NOMO-1 treated with DMSO at 0.1 percent for 48 hours (cell line): ENCODE results near the gene CSRNP3.
A peak's percentile ranks its signal among the peaks of the same experiment; 100 is the strongest.

Source experiments
- DNase-seq: peaks from one replicate; lab custom pipeline; 2025; ENCODE audit not compliant: unreplicated experiment; lab: John Stamatoyannopoulos, UW

The CSRNP3 gene

DNA sequence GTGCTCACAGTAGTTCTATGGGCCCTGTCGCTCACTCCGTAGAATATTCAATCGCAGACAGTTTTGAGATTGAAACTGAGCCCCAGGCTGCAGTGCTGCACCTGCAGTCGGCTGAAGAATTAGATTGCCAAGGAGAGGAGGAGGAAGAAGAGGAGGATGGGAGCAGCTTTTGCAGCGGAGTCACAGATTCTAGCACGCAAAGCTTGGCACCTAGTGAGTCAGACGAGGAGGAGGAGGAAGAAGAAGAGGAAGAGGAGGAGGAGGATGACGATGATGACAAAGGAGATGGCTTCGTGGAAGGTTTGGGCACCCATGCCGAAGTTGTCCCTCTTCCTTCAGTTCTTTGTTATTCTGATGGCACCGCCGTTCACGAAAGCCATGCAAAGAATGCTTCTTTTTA, 209.4 kb downstream of the CSRNP3 start:
- DNase-seq: no peak

DNA sequence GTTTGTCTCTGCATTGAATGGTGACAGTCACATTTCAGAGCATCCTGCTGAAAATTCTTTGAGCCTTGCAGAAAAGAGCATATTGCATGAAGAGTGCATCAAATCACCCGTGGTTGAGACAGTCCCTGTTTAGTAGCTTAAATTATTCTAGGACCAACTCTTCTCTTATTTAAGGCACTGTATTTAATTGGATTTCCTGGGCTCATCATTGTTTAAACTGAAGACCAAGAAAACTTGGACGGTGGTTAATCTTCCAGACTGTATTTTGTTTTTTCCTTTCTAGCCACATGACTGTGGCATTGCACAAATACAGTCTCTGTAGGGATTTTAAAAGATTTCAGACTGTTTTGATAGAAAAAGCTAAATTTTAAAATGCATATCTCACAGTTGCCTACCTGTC, 210.1 kb downstream of the CSRNP3 start:
- DNase-seq: no peak

DNA sequence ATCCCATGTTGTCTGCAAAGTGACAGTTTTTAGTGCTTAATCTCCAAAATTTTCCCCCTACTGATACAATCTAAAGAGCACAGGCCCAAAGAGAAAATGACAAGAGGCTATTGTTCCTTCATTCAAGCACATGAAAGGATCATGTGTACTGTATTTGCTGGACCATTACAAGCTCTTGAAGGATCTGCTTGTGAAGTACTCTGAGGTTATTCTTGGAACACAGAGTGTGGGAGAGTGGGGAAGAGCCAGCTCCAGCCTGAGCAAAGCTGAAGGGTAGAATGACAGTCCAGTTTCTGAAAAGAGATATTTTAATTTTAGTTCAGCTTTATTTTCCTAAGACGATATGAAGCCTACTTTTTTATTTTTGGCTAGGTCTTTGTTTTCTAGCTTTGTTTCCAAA, 212.3 kb downstream of the CSRNP3 start:
- DNase-seq: no peak

DNA sequence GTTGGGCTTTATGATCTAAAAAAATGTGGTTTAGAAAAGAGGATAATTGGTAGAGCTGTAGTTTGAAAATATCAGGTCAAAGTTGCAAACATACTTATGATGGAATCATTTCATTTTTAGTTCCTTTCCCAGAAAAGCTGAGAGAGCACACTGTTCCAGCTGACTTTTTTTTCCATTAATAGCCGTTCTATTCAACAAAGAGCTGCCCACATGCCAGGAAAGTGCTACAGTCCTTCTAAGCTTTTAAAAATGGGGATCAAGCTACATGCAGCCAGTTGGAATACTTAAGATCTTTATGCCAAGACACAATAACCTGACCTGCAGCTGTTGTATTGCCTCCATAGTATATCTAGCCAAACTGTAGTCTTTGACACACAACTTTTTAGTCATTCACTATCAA, 213.0 kb downstream of the CSRNP3 start:
- no peak for DNase-seq

DNA sequence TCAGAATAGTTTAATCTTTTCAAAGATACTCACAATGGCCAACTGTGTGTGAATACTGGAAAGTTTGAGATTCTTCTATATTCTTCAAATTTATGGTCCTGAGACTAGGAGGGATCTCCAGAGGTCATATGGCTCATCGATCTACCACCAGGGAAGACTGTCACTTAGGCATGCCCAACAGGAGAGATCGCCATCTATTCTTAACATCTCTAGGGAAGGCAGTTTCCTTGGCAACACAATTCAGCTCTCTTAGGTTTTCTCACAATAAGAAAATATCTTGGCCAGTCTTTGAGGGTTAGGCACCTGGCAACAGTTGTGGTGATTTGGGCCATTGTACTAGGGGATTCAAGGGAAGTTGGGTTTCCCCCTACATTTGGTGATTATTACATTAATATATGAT, 217.3 kb downstream of the CSRNP3 start:
- no peak for DNase-seq

DNA sequence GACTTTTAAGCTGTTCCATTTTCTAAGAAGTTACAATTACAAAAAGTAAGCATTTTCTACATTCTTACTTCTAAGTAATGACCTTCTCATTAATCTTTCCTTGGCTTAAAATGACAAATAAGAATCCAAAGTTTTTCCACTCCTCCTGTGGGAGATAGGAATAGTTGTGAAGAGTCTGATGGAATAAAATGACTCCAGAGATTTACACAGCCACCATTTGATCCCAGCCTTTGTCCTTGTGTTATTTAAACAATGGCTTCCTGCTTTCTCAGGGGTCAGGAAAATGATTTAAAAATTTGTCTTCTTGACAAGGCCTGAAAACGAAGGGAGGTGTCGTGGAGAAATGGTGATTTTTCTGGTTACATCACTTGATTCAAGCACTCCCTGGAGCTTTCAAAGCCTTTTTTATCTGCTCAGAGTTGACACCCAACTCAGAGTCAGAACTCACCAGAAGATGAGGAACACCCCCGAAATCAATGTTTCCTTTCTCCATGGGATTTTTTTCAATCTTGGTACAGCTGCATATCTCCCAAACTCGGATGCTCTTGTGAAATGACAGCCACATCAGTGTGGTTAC, 218.0 kb downstream of the CSRNP3 start:
- no peak for DNase-seq

DNA sequence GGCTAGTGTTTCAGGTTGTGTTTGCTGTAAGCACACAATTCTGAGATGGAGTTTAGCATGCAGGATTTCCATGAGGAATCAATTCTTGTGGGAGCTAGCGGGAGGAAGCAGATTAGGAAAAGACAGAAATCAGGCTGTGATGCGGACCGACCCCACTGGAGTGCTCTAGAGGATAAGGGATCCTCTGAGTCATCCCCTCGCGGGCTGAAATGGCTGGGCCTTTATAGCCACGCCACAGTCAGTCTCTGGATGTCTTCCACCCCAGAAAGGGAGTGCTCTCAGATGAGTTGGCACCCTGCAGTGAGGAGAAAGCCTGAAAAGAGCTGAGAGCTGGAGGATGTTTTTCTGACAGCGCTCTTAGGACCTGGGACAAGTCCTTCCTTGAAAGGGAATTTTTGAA, 222.1 kb downstream of the CSRNP3 start:
- DNase-seq: no peak

DNA sequence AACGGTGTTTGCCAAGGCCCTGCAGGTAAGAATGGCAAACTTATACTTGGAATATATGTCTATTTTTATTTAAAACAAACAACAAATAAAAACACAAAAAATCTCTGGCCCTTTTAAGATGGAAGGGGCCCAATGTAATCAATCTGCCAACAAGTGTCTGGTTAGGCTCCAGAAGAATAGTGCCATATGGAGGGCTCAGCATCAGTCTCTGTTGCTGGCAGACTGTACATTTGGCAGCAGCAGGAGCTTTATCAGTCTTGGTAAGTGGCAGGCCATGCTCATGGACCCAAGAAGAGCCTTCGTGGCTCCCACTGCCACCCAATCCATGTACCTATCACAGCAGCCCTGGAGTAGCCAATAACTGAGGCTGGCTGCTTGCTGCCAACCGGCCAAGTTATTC, 223.4 kb downstream of the CSRNP3 start:
- no peak for DNase-seq

DNA sequence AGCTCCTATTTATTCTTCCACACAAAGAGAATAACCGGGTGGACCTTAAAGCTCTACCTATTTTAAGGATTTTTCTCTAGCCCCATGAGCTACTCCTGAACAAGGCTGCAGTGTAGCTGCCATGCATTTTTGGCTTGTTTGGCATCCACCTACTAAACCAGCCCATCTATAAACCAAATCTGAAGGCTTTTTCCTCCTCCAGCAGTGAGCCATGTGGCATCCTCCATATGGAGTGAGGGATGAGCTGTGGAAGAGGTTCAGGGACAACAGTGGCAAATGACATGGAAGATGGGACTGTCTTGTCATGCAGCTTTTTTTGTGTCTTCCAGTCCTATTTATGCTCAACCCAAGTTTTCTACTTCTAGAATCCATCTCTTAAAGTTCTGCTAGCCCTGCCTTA, 224.3 kb downstream of the CSRNP3 start:
- DNase-seq: no peak

DNA sequence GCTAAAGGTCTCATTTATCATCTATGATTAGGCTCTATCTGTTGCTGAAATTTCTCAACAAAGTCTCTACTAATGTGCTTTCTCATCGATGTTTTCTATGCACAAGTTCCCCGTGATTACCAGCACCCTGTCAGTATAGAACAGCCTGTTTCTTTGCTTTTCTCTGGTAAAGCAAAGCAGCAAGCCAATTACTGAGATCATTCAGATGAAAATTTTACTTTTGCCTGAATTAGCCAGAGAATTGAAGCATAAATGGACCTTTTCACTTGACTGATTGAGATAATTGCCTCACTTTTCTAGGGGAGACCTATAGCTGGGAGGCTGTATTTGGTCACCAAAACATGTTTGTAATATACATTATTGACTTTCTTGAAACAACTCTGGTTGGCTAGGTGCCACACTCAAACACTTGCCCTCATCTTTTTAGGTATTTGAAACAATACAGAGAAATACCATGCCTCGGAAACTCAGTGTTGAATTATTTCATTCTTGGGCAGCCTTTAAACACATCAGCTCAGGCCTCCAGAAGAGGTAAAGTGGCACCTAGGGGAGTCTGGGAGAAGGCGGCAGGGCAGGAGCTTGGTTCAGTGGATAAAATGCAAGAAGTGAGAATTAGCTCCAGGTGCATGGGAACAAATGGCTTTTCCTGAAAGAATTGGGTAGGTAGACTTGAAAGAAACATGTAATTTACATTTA, 228.4 kb downstream of the CSRNP3 start:
- DNase-seq: no peak

DNA sequence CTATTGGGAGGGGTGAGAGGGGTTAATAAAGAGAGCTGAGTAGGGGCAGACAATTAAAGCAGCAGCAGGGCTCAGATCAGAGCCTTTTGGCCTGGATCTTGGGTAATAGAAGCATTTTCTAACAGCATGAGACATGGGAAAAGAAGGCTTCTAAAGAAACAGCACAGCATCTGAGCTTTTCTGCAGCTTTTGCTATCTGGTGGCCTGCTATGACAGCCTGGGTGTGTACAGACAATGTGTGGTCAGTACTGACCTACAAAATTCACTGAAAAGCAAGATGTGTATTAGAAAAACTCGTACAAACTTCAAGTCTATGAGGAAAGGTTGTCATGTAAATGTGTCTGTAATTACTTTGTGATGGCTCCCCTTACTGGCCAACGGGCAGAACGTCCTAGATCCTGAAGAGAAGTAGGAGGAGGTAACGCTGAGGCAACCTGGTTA, 229.0 kb downstream of the CSRNP3 start:
- peak; percentile 36 for DNase-seq

DNA sequence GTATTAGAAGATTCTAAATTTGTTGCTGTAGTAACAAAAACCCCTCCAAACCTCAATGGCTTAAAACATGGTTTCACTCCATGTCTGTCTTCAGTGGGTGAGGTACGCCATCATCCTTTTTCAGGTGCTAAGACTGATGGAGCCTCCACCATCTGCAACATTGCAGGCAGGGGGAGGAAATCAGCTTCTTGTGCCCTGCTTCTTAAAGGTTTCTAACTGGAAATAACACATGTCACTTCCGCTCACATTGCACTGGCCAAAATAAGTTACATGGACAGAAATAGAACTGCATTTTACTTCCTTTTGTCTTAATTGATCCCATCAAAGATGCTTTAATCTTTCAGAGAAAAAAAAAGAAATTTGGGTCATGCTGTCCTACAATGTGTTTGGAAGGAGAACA, 230.4 kb downstream of the CSRNP3 start:
- no peak for DNase-seq

DNA sequence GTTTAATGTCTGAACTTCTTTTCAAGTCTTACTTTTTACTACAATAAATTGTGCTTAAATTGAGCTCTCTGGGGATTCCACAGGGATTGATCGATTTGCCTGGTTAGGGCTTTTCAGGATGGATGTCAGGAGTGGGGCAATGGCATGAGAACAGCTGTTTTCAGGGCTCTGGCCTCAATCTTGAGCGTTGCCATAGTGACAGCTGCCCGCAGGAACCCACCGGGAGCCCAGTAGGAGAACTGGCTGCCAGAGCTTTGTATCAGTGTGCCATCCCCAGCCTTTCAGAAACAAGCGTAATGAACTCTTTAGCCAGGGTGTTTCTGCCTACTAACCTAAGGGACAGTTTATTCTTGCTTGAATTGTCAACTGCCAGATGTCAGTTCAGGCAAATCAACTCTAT, 231.0 kb downstream of the CSRNP3 start:
- no peak for DNase-seq

DNA sequence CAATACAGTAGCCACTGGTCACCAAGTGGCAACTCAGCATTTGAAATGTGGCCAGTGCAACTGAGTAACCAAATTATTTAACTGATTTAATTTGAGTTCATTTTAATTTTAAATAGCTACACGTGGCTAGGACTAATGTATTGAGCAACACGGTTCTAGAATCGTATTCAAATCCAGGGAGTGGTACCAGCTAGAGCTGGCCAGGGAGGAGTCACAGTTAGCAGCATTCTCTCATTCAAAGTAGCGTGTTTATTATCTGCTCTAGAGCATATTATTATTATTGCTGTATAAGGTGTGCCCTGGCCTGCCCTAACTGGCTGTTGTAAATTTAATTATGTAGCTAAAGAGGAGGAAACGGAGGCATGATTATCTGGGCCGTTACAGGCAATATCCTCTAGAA, 231.6 kb downstream of the CSRNP3 start:
- DNase-seq: no peak

DNA sequence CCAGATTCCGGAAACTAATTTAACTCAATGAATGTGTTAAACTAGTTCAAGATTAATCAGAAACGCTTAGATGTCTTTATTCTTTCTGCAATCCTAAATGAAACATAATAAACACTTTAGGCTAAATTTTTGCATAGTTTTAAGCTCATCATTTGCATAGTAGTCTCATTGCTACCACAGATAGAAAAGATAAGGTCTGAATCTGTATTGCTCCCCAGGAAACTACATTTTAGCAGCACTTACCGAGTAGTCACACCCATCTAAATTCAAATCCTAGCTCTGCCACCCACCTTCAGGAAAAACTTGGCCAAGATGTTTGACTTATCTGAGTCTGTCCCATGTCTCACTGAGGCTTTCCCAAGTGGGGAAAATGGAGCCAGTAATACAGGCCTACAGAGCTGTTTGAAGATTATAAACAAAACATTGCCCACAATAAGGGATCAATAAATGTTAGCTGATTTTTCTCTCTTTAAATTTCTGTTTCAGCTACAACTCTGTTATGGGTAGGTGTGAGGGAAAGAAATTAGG, 237.5 kb downstream of the CSRNP3 start:
- no peak for DNase-seq

DNA sequence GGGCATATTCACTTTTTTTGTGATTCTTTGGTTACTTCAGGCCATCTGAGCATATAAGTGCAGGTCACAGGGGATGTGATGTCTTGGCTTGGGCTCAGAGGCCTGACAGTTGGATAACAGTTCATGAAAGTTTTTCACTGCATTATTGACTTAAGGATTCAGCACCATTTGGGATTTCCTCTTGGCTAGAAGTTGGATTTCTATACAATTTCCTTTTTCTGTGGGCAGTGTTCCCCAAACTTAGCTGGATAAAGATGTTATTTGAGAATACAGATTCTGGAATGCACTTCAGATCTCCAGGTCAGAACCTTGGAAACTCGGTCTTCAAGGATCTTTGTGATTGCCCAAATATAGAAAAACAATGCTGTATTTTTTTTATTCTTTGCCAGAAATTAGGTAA, 246.6 kb downstream of the CSRNP3 start:
- no peak for DNase-seq

DNA sequence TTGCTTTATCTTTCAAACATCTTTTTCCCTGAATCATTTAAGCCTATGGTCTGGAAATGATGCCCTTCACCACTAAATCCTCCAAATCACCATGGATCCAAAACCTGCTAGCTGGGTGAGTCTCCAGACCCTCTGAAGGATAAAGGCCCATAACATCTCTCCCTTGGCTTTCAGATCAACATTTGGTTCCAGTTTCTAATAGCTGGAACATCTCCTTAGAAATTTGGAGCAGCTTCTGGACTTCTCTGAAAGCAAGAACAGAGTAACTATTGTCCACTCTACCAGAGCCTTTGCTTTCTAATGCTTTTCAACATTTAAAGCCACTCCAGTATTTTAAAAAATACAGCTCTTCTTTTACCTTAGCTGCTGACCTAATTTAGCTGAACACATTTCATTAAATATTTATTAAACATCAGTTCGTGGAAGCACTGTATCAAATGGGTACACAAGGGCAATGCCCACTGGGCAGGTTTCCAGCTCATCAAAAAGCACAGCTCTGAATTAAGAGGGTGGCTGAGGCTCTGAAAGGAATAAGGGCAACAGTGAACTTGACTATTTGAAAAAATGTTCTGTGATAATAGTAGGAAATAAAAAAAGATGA, 249.2 kb downstream of the CSRNP3 start:
- no peak for DNase-seq

DNA sequence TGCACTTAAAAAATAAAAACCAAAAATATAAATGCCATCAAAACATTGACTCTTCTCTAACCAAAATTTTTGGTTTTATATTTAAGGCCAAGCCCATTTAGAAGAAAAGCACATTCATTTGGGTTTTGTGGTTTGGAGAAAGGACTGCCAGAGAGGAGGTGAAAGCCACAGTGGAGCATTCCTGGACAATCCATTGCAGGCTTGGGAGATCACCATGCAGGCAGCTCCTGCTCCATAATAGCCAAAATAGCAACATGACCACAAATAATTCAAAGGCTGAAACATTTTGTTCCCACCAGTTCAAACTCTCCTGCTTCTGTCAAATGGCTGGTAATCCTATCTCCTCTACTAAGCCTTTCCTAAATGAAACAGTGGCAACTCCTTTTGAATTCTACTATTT, 251.0 kb downstream of the CSRNP3 start:
- no peak for DNase-seq

DNA sequence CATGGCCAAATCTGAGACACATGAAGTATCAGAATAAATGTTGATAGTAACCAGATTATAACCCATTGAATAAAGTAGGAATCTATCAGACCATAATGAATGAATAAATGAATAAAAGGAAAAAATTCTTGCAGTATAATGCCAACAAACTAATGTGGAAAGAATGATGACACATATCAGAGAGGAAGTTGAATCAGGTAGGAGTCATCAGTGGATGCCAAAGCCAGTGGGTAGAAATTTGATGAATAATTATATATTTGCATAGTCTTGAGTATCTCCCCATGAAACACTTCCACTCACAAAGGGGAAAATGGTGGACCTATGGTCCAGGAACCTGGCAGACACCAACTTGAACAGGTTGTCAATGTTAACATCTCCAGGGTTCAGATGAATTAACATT, 255.9 kb downstream of the CSRNP3 start:
- DNase-seq: no peak
